Esophagus squamous epithelium (tissue), 5 donors: ENCODE results near the gene CENPK. TPM values are rescaled to one million over a fixed set of nuclear protein-coding genes. Genes with fewer than 3 reads are reported as not detected.
"Not testable (repeated sequence)": the region's sequence is repeated elsewhere in the genome, so short reads cannot be mapped to it uniquely, and the experiment has no call there.

Source experiments
- DNase-seq: peaks from one replicate; lab custom pipeline; 2025; lab: John Stamatoyannopoulos, UW
- H3K27ac ChIP-seq, 4 donors: fragments of 200-600 bp; sonication (generic); one replicate each; pipeline ENCODE4 v1.5.1; 2016 to 2019; ENCODE audit warnings: mild to moderate bottlenecking in 1 of 4
- H3K27me3 ChIP-seq, 4 donors: fragments of 200-600 bp; sonication (generic); 1 replicate in 3 of 4; 2 replicates in 1 of 4; pipeline versions ENCODE4 v1.5.1 to v1.6.0; 2017 to 2021; ENCODE audit warnings: antibody characterized with exemption in 1 of 4
- H3K36me3 ChIP-seq, 3 donors: fragments of 200-600 bp; sonication (generic); one replicate each; pipeline ENCODE4 v1.5.1; 2016 to 2019
- H3K4me1 ChIP-seq, 3 donors: fragments of 200-600 bp; sonication (generic); one replicate each; pipeline ENCODE4 v1.5.1; 2017 to 2019
- H3K4me3 ChIP-seq, 4 donors: fragments of 200-600 bp; sonication (generic); 1 replicate in 3 of 4; 2 replicates in 1 of 4; pipeline ENCODE4 v1.5.1; 2016 to 2019; ENCODE audit warnings: mild to moderate bottlenecking in 2 of 4, moderate library complexity in 1 of 4
- H3K9me3 ChIP-seq, 3 donors: fragments of 200-600 bp; sonication (generic); one replicate each; pipeline ENCODE4 v1.5.1; 2016 to 2019
- POLR2A ChIP-seq, 4 donors: fragments of 450-650 bp; IDR thresholded peaks; one replicate each; pipeline ENCODE4 v1.6.1; 2017; ENCODE audit warnings: antibody characterized with exemption in 4 of 4, mild to moderate bottlenecking in 4 of 4, moderate library complexity in 3 of 4
- WGBS, 2 donors: methylation state at CpG; one replicate each; pipeline ENCODE4 v1.1.5; 2018; 5-methylcytosine and 5-hydroxymethylcytosine counted together
- intact Hi-C: fragments of 100-400 bp; cut with DNase I; formaldehyde crosslinking; loops from one replicate; pipeline ENCODE4 v1.15.0; 2022
- total RNA-seq, 4 donors: library from RNA; depleted of rRNA; stranded (reverse); fragments of >200 nt; gene quantifications; one replicate each; pipeline ENCODE4 v1.1.0, GENCODE V29; 2016
- TF ChIP-seq, protein P1 (sequence below), 6 experiments: fragments of 450-650 bp in 4 of 6; fragments of 200-600 bp in 2 of 6; sonication (generic) in 2 of 6; IDR thresholded peaks; one replicate each; pipeline ENCODE4 v1.5.1; 2016 to 2019; ENCODE audit warnings: antibody characterized with exemption in 6 of 6, mild to moderate bottlenecking in 4 of 6, moderate library complexity in 4 of 6
- donor health status: DM: yes; HTN: yes; CAD: no.

CENPK gene
- total RNA-seq, 4 donors from 2014 or later, result 4.0 to 17.3 (median 7.8) TPM

DNA sequence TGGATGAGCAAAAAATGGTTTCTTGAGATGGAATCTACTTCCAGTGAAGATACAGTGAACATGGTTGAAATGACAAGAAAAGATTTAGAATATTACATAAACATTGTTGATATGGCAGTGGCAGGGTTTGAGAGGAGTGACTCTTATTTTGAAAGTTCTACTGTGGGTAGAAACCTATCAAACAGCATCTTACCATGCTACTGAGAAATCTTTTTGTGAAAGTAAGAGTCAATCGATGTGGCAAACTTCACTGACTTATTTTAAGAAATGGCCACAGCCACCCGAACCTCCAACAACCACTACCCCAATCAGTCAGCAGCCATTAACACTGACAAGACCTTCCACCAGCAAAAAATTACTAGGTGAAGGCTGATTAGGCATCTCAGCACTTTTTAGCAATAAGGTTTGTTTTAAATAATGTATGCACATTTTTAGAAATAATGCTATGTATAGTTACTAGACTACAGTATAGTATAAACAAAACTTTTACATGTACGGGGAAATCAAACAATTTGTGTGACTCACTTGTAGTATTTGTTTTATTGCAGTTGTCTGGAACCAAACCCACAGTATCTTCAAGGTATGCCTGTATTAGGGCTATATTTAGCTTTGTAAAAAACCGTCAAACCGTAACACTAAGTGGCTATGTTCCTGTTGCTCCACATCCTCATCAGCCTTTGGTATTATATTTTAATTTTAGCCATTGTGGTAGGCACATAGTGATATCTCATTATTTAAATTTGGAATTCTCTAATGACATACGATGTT, 50.6 kb downstream of the CENPK start:
- Histone ChIP-seq H3K9me3 (no peaks in the 10 kb centered on the region), H3K4me3 (no peak overlapping the region), H3K27ac (no peak overlapping the region), H3K27me3 (no peaks in the 10 kb centered on the region), H3K4me1 (no peaks in the 10 kb centered on the region), H3K36me3 (no peaks in the 10 kb centered on the region)
- DNase-seq, result no peak
- 43 to 49% methylated on average over 6 of the region's 6 CpGs for whole genome bisulfite sequencing, 2 donors
- TF ChIP-seq POLR2A (IDR thresholded peaks at IDR 0.05), result no peak
- TF ChIP-seq, protein P1, sequence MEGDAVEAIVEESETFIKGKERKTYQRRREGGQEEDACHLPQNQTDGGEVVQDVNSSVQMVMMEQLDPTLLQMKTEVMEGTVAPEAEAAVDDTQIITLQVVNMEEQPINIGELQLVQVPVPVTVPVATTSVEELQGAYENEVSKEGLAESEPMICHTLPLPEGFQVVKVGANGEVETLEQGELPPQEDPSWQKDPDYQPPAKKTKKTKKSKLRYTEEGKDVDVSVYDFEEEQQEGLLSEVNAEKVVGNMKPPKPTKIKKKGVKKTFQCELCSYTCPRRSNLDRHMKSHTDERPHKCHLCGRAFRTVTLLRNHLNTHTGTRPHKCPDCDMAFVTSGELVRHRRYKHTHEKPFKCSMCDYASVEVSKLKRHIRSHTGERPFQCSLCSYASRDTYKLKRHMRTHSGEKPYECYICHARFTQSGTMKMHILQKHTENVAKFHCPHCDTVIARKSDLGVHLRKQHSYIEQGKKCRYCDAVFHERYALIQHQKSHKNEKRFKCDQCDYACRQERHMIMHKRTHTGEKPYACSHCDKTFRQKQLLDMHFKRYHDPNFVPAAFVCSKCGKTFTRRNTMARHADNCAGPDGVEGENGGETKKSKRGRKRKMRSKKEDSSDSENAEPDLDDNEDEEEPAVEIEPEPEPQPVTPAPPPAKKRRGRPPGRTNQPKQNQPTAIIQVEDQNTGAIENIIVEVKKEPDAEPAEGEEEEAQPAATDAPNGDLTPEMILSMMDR (IDR thresholded peaks at IDR 0.05), result no peak
- intact Hi-C loops, result no loop called here

DNA sequence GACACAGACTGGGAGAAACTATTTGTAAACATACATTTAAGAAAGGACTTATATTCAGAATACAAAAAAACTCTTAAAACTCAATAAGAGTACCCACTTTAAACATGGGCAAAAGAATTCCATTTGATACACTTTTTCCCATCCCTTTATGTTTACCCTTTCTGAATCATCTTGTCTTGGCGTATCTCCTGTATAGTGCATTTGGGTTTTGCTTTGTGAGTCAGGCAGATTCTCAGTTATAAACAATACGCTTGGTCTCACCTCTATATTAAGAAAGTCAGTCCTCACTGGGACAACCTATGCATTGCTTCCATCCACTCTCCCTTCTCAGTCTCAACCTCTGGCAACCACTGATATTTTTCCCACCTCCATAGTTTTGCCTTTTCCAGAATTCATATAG, 54.0 kb downstream of the CENPK start:
- Histone ChIP-seq H3K27ac (no peak overlapping the region), H3K4me1 (no peaks in the 10 kb centered on the region), H3K9me3 (no peaks in the 10 kb centered on the region), H3K4me3 (no peak overlapping the region), H3K36me3 (no peaks in the 10 kb centered on the region), H3K27me3 (no peaks in the 10 kb centered on the region)
- intact Hi-C loops, result no loop called here
- DNase-seq, result no peak
- no peak for TF ChIP-seq POLR2A (IDR thresholded peaks at IDR 0.05)
- TF ChIP-seq, protein P1 (IDR thresholded peaks at IDR 0.05), result no peak
- 75 to 77% methylated on average over 2 of the region's 2 CpGs for WGBS, 2 donors

DNA sequence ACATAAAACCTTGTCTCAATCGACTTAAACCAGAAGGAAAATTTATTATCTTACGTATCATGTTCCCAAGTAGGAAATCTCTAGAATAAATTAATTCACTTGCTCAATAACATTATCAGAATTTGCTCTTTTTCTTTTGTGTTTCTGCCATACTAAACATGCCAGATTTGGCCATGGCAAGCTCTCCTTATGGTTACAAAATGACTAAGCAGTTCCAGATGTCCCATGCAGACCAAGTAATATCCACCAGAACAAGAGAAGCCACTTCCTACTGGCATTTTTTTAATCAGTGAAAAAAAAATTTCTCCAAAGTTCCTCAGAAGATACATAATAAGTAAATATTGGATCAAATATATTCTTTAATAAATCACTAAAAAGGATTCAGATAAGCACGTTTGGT, 56.0 kb downstream of the CENPK start:
- TF ChIP-seq, protein P1 (IDR thresholded peaks at IDR 0.05), result no peak
- no peak for TF ChIP-seq POLR2A (IDR thresholded peaks at IDR 0.05)
- no peak overlapping the region for H3K4me3 ChIP-seq
- H3K36me3 ChIP-seq, result no peaks in the 10 kb centered on the region
- no peaks in the 10 kb centered on the region for H3K4me1 ChIP-seq
- no peaks in the 10 kb centered on the region for H3K27me3 ChIP-seq
- no peak for DNase-seq
- WGBS, 2 donors, result 56 to 76% methylated on average over 3 of the region's 3 CpGs
- no peaks in the 10 kb centered on the region for H3K9me3 ChIP-seq
- no peak overlapping the region for H3K27ac ChIP-seq
- intact Hi-C loops, result no loop called here

DNA sequence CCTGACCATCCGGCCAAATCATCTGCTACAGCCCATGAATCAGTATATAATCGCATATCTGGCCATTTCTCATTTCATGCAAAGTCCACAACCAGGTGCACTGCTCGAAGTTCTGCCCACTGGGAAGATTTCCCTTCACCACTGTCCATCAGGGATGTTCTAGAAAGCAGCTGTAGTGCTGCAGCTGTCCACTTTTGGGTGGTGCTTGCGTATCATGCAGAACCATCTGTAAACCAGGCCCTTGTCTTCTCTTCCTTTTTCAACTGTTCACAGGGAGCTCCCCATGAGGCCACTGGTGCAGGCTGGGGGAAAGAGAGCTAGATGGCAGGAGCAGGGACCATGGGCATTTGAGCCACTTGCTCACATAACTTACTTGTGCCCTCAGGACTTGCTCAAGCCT, 73.8 kb downstream of the CENPK start:
- Histone ChIP-seq H3K4me3 (no peak overlapping the region), H3K27me3 (no peaks in the 10 kb centered on the region), H3K36me3 (no peaks in the 10 kb centered on the region), H3K27ac (no peak overlapping the region), H3K9me3 (no peaks in the 10 kb centered on the region), H3K4me1 (no peaks in the 10 kb centered on the region)
- DNase-seq, result no peak
- TF ChIP-seq POLR2A (IDR thresholded peaks at IDR 0.05), result no peak
- intact Hi-C loops, result loop anchor here (10.0 kb wide), 1 partner anchor 674 kb away; no protein-coding TSS in a partner anchor
- 84 to 90% methylated on average over 4 of the region's 4 CpGs for WGBS, 2 donors

DNA sequence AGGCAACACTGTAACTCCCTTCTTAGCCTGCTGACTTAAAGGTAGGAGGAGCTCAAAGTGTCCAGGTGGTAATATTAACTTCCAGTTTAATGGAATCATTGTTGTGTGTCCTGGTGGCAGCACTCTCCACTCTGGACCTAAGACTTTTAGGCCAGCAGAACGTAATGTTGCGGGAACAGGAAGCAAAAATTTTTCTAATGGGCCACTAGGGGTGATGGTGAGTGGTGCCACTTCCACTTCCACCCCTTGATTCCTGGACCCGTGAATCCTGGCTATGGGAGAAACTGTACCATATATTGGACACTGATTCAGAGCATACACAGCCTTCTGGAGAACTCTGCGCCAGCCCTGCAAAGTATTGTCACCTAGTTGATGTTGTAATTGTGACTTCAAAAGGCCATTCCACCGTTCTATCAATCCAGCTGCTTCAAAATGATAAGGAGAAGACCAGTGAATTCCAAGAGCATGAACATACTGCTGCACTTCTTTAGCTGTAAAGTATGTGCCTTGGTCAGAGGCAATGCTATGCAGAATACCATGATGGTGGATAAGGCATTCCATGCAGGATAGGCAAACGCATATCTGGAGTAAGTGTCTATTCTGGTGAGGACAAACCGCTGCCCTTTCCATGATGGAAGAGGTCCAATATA, 74.8 kb downstream of the CENPK start:
- H3K4me3 ChIP-seq, H3K27ac ChIP-seq, H3K27me3 ChIP-seq, H3K4me1 ChIP-seq, H3K9me3 ChIP-seq, DNase-seq, H3K36me3 ChIP-seq: not testable (repeated sequence)
- intact Hi-C loops, result loop anchor here (10.0 kb wide), 1 partner anchor 673 kb away; no protein-coding TSS in a partner anchor
- WGBS, 2 donors, result 93% methylated on average over 6 to 7 of the region's 7 CpGs

DNA sequence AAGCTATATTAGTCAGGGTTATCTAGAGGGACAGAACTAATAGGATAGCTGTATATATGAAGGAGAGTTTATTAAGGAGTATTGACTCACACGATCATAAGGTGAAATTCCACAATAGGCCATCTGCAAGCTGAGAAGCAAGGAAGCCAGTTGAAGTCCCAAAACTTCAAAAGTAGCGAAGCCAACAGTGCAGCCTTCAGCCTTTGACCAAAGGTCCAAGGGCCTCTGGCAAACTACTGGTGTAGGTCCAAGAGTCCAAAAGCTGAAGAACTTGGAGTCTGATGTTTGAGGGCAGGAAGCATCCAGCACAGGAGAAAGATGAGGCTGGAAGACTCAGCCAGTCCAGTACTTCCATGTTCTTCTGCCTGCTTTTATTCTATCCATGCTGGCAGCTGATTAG, 76.2 kb downstream of the CENPK start:
- H3K36me3 ChIP-seq, H3K9me3 ChIP-seq, H3K4me1 ChIP-seq, DNase-seq, H3K27me3 ChIP-seq, H3K4me3 ChIP-seq, H3K27ac ChIP-seq: not testable (repeated sequence)
- WGBS, 2 donors, result 87 to 89% methylated on average over 2 of the region's 2 CpGs
- intact Hi-C loops, result loop anchor here (10.0 kb wide), 1 partner anchor 672 kb away; no protein-coding TSS in a partner anchor
